Measurements from ENCODE around the gene STAG3.
"Not testable (repeated sequence)": the region's sequence is repeated elsewhere in the genome, so short reads cannot be mapped to it uniquely, and the experiment has no call there.

Gene STAG3

DNA sequence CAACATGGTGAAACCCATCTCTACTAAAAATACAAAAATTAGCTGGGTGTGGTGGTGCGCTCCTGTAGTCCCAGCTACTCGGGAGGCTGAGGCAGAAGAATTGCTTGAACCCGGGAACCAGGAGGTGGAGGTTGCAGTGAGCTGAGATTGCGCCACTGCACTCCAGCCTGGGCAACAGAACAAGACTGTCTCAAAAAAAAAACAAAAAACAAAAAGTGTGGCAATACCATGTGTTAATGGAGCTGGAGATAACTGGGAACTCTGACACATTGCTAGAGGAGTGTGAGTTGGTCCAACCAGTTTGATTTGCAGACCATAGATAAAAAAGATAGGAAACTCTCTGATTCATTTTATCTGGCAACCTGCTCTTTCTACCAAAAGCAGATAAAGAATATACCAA is 31.4 kb upstream of the STAG3 start:
- H3K4me1 ChIP-seq (ENCODE audit: control insufficient read depth, insufficient read depth, low read length); H3K9ac ChIP-seq (ENCODE audit: low read depth, low read length); H3K36me3 ChIP-seq (ENCODE audit: control insufficient read depth, insufficient read depth, low read length); H3K4me3 ChIP-seq (ENCODE audit: low read depth, low read length); H3K27ac ChIP-seq (ENCODE audit: low read depth, low read length); H3K27me3 ChIP-seq (ENCODE audit: control insufficient read depth, insufficient read depth, low read length); H3K9me3 ChIP-seq (ENCODE audit: control insufficient read depth, insufficient read depth, low read length): not testable (repeated sequence)

DNA sequence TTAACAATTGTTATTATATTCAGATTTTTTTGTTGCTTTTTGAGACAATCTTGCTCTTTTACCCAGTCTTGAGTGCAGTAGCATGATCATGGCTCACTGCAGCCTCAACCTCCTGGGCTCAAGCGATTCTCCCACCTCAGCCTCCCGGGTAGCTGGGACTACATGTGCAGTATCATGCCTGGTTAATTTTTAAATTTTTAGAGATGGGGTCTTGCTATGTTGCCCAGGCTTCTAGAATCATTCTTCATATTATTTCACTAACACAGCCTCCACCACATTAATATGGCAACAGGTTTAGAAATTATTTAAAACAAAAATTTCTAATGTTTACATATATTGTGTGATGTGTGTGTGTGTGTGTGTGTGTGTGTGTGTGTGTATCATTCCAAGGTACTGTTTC is 30.4 kb upstream of the STAG3 start:
- H3K27ac ChIP-seq (ENCODE audit: low read depth, low read length): no peak overlapping the region
- peaks cover 16% of the 10 kb centered on the region for H3K36me3 ChIP-seq (ENCODE audit: control insufficient read depth, insufficient read depth, low read length)
- H3K4me3 ChIP-seq (ENCODE audit: low read depth, low read length): no peak overlapping the region
- H3K27me3 ChIP-seq (ENCODE audit: control insufficient read depth, insufficient read depth, low read length): no peaks in the 10 kb centered on the region
- H3K9me3 ChIP-seq (ENCODE audit: control insufficient read depth, insufficient read depth, low read length): no peaks in the 10 kb centered on the region
- no peak overlapping the region for H3K9ac ChIP-seq (ENCODE audit: low read depth, low read length)
- H3K4me1 ChIP-seq (ENCODE audit: control insufficient read depth, insufficient read depth, low read length): peaks cover 10% of the 10 kb centered on the region

DNA sequence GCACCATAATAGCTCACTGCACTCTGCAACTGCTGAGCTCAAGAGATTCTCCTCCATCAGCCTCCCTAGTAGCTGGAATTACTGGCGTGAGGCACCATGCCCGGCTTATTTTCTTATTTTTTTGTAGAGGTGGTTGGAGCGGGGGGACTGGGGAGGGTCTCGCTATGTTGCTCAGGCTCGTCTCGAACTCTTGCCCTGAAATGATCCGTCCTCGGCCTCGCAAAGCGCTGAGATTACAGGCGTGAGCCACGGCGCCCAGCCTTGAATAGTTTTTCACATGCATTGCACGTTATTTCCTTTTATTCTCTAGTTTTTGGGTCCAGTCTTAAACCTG is 29.5 kb upstream of the STAG3 start:
- peak overlapping the region; percentile 48 for H3K4me3 ChIP-seq (ENCODE audit: low read depth, low read length)
- H3K4me1 ChIP-seq (ENCODE audit: control insufficient read depth, insufficient read depth, low read length): peaks cover 10% of the 10 kb centered on the region
- no peaks in the 10 kb centered on the region for H3K27me3 ChIP-seq (ENCODE audit: control insufficient read depth, insufficient read depth, low read length)
- H3K36me3 ChIP-seq (ENCODE audit: control insufficient read depth, insufficient read depth, low read length): peaks cover 25% of the 10 kb centered on the region
- peak overlapping the region; percentile 47 for H3K27ac ChIP-seq (ENCODE audit: low read depth, low read length)
- H3K9me3 ChIP-seq (ENCODE audit: control insufficient read depth, insufficient read depth, low read length): no peaks in the 10 kb centered on the region
- no peak overlapping the region for H3K9ac ChIP-seq (ENCODE audit: low read depth, low read length)

DNA sequence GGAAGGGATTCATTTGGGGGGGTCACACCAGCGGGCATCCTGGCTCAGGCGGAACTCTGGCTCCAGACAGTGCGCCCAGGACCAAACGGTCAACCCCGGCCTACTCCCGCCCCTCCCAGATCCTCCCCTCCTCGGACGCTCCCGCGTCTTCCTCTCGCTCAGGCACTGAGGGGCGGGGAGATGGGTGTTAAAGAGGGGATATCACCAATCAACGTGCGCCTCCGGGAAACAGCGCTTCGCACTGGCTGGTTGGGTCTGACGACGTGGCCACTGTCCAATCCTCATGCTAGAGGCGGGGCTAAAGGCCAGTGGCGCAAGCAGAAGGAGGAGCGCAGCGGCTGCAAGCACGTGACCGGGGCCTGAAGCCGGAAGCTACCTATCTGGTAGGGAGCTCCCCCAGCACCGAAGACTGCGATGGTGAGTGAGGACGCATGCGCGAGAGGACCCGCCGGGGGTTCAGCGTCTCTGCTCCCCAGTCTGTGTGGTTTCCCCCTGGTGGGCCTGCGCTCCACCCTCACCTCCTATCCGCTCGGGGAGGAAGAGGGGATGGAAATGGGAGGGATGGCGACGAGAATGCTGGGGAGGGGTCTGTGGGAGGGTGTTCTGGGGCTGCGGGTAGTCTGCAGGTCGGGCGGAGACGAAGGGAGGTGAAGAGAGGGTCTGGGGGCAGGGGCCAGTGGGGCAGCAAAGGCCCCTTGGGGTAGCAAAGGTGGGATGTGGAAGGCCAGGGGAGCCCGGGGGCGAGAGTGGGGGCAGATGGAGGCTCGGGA is 29.0 kb upstream of the STAG3 start, which contains the start of gene LAMTOR4:
Gene LAMTOR4, plus strand, starts transcription at position 360 of the 770 bp plus-strand sequence. Its CDS starts 55 bp downstream, at position 415.
- H3K36me3 ChIP-seq (ENCODE audit: control insufficient read depth, insufficient read depth, low read length): peaks cover 31% of the 10 kb centered on the region
- H3K27ac ChIP-seq (ENCODE audit: low read depth, low read length): peak within 1 kb of the TSS; percentile 68
- H3K27me3 ChIP-seq (ENCODE audit: control insufficient read depth, insufficient read depth, low read length): no peaks in the 10 kb centered on the region
- peak within 1 kb of the TSS; percentile 60 for H3K9ac ChIP-seq (ENCODE audit: low read depth, low read length)
- peak within 1 kb of the TSS; percentile 81 for H3K4me3 ChIP-seq (ENCODE audit: low read depth, low read length)
- no peaks in the 10 kb centered on the region for H3K9me3 ChIP-seq (ENCODE audit: control insufficient read depth, insufficient read depth, low read length)
- peaks cover 10% of the 10 kb centered on the region for H3K4me1 ChIP-seq (ENCODE audit: control insufficient read depth, insufficient read depth, low read length)

DNA sequence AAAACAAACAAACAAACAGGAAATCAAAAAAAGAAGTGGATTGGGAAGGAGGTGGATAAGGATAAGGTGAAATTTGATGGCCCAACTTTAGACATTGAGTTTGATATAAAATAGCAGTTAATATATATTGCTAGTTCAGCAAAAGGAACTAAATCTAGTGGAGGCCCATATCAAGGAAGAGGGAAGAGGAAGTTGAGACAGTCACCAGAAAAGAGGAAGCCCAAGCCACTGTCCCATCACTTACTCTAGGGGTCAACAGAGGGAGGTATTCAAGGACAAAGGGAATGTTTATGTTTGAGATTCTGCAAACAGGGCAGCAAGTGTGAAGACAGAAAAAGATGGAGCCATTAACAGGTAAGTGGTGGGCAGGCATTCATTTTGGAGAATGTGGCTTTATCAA is 25.3 kb upstream of the STAG3 start:
- Histone ChIP-seq H3K4me3 (ENCODE audit: low read depth, low read length) (no peak overlapping the region), H3K27me3 (ENCODE audit: control insufficient read depth, insufficient read depth, low read length) (no peaks in the 10 kb centered on the region), H3K27ac (ENCODE audit: low read depth, low read length) (no peak overlapping the region), H3K9me3 (ENCODE audit: control insufficient read depth, insufficient read depth, low read length) (no peaks in the 10 kb centered on the region), H3K4me1 (ENCODE audit: control insufficient read depth, insufficient read depth, low read length) (peaks cover 18% of the 10 kb centered on the region), H3K9ac (ENCODE audit: low read depth, low read length) (no peak overlapping the region), H3K36me3 (ENCODE audit: control insufficient read depth, insufficient read depth, low read length) (peaks cover 62% of the 10 kb centered on the region)

DNA sequence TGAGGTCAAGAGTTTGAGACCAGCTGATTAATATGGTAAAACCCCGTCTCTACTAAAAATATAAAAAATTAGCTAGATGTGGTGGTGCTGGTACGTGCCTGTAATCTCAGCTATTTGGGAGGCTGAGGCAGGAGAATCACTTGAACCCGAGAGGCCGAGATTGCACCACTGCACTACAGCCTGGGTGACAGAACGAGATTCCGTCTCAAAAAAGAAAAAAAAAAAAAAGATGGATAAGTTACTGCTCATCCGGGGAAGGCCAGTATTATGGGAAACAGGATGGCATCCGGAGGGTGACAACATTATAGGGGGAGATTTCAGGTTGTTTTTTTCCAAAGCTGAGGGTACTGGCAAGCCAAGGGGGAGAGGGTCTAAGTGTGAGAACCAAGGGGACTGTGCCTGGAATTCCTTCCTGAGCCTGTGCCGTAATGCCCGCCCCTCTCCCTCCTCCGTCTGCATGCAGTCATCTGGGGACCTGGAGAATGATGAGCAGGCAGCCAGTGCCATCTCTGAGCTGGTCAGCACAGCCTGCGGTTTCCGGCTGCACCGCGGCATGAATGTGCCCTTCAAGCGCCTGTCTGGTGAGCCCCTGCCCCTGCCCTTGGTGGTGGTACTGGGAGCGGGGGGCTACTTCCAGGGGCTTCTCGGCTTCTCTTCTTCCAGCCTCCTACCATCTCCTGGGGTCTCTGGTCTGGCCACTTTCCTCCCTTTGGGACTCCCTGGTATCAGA is 24.6 kb upstream of the STAG3 start:
- Histone ChIP-seq H3K36me3 (ENCODE audit: control insufficient read depth, insufficient read depth, low read length) (peaks cover 62% of the 10 kb centered on the region), H3K9me3 (ENCODE audit: control insufficient read depth, insufficient read depth, low read length) (no peaks in the 10 kb centered on the region), H3K9ac (ENCODE audit: low read depth, low read length) (no peak overlapping the region), H3K27me3 (ENCODE audit: control insufficient read depth, insufficient read depth, low read length) (no peaks in the 10 kb centered on the region), H3K4me3 (ENCODE audit: low read depth, low read length) (no peak overlapping the region), H3K27ac (ENCODE audit: low read depth, low read length) (no peak overlapping the region), H3K4me1 (ENCODE audit: control insufficient read depth, insufficient read depth, low read length) (peaks cover 21% of the 10 kb centered on the region)

DNA sequence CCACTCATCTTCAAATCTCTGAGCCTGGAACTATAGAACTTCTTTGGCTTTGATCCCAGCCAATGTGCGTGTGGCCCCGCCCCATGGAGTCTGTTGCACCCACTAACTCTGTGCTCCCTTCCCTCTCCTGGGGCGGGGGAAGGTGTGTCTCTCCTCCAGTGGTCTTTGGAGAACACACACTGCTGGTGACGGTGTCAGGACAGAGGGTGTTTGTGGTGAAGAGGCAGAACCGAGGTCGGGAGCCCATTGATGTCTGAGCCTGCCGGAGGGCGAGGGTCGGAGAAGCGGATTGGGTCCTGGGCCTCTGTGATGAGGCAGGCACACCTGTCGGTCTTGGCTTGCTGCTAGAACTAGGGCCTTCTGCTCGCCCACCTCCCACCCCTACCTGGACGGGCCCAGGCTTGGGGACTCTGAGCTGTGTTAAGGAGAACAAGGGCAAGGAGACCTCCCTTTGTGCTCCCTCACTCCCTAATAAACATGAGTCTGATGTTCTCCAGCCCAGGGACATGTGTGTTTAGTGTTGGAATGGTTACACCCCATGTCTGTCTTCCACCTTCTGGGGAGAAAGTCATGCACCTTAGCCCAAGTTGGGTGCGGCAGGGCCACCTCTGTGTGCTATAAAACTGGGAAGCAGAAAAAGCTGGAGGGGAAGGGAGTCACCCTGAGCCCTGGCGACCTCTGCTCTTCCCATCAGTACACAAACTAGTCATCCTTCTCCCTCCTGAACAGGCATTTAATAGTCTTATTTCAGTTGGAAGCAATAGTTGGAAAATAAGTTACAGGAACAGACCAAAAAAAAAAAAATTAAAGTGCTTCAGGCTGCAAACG is 23.8 kb upstream of the STAG3 start:
- Histone ChIP-seq H3K36me3 (ENCODE audit: control insufficient read depth, insufficient read depth, low read length) (peaks cover 62% of the 10 kb centered on the region), H3K9ac (ENCODE audit: low read depth, low read length) (no peak overlapping the region), H3K4me1 (ENCODE audit: control insufficient read depth, insufficient read depth, low read length) (peaks cover 17% of the 10 kb centered on the region), H3K27ac (ENCODE audit: low read depth, low read length) (no peak overlapping the region), H3K27me3 (ENCODE audit: control insufficient read depth, insufficient read depth, low read length) (no peaks in the 10 kb centered on the region), H3K4me3 (ENCODE audit: low read depth, low read length) (no peak overlapping the region), H3K9me3 (ENCODE audit: control insufficient read depth, insufficient read depth, low read length) (no peaks in the 10 kb centered on the region)

DNA sequence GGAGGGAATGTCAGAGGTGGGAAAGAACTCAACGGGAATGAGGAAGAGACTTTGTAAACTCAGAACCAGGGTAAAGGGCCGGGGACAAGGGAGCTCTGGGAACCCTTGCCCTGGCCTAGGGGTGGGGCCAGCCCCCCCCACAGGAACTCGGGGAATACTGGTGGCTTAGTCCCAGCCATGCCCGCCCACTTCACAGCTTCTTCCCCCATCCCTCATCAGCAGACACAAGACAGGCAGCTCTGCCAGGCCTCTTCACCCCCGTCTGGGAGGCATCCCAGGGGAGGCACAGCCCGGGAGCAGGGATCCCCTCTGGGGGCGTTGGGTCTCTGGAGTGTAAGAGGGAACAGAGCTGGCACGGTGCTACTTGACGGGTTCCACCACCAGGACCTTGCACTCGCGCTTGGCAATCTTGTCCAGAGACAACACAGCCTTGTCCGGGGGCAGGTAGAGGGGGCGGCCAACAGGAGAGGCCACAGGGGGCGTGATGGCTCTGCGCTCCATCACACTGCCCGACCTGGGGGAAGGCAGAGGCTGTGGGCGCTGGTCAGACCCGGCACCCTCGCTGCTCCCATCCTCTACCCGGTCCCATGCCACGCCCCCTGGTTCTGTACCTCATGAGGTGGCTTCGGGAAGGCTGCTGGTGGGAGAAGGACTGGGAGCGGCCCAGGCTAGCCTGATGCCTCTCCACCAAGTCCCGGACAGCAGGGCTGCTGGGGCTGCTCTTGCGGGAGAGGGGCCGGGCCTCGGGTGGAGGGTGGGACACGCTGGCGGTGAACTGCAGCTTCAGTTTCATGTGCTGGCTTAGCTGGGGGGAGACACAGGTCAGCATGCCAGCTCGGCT is 22.8 kb upstream of the STAG3 start:
- Histone ChIP-seq H3K9me3 (ENCODE audit: control insufficient read depth, insufficient read depth, low read length) (no peaks in the 10 kb centered on the region), H3K4me3 (ENCODE audit: low read depth, low read length) (no peak overlapping the region), H3K4me1 (ENCODE audit: control insufficient read depth, insufficient read depth, low read length) (peaks cover 19% of the 10 kb centered on the region), H3K9ac (ENCODE audit: low read depth, low read length) (no peak overlapping the region), H3K27me3 (ENCODE audit: control insufficient read depth, insufficient read depth, low read length) (no peaks in the 10 kb centered on the region), H3K27ac (ENCODE audit: low read depth, low read length) (no peak overlapping the region), H3K36me3 (ENCODE audit: control insufficient read depth, insufficient read depth, low read length) (peaks cover 62% of the 10 kb centered on the region)

DNA sequence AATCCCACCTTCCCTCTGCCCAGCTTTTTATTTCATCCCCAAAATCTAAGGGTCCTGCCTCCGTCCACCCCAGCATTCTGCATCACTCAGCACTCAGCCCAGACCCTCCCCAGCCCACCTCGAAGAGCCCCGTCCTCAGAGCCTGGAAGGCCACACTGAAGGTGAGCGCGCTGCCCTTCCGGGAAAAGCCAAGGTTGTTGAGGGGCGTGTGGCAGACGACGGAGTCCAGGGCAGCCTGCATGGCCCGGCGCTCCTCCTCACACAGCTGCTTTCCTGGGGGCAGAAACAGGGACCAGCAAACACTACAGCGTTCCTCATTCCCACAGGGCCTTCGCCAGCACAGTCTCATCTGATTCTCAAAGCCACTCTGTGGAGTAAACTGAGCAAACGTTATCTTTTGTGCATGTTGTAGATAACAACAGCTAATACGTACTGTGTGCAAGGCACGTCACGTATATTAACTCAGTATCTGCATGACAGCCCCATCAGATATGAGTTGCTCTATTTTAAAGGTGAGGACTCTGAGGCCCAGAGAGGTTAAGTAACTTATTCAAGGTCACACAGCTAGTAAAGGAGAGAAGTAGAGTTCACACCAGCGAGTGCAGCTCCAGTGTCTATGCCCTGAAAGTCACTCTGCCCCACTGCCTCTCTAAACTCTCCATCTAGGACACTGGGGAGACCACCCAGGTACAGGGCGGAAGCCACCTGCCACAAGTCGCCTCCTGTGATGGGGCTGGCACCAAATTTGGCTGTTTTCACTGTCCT is 22.0 kb upstream of the STAG3 start:
- H3K27ac ChIP-seq (ENCODE audit: low read depth, low read length): no peak overlapping the region
- H3K27me3 ChIP-seq (ENCODE audit: control insufficient read depth, insufficient read depth, low read length): no peaks in the 10 kb centered on the region
- peaks cover 54% of the 10 kb centered on the region for H3K36me3 ChIP-seq (ENCODE audit: control insufficient read depth, insufficient read depth, low read length)
- H3K4me3 ChIP-seq (ENCODE audit: low read depth, low read length): no peak overlapping the region
- peaks cover 13% of the 10 kb centered on the region for H3K4me1 ChIP-seq (ENCODE audit: control insufficient read depth, insufficient read depth, low read length)
- H3K9me3 ChIP-seq (ENCODE audit: control insufficient read depth, insufficient read depth, low read length): no peaks in the 10 kb centered on the region
- H3K9ac ChIP-seq (ENCODE audit: low read depth, low read length): no peak overlapping the region
